ENCODE data around the gene PALD1. TPM values are rescaled to one million over a fixed set of nuclear protein-coding genes. Genes with fewer than 3 reads are reported as not detected.

Gene PALD1
- total and polyA plus RNA-seq, 9 of the 15 experiments (the other 6 are each of a cell fraction or from before 2014, with no cell fraction given), result 0.03 to 0.29 (median 0.09) TPM; not detected in 2

GRCh38 chr10:70477661-70478162 is 855 bp upstream of the PALD1 start (continued):
- peak; percentile 83 for TF ChIP-seq DPF2 (IDR thresholded peaks at IDR 0.05)
- peak; percentile 77; the same call in 1 of the 2 replicates for TF ChIP-seq SMARCE1 (IDR thresholded peaks at IDR 0.05)
- no peak for TF ChIP-seq ATF7 (IDR thresholded peaks at IDR 0.05)
- no peak for TF ChIP-seq ELF4 (CRISPR knock-in tag; IDR thresholded peaks at IDR 0.05)
- TF ChIP-seq, protein P1, sequence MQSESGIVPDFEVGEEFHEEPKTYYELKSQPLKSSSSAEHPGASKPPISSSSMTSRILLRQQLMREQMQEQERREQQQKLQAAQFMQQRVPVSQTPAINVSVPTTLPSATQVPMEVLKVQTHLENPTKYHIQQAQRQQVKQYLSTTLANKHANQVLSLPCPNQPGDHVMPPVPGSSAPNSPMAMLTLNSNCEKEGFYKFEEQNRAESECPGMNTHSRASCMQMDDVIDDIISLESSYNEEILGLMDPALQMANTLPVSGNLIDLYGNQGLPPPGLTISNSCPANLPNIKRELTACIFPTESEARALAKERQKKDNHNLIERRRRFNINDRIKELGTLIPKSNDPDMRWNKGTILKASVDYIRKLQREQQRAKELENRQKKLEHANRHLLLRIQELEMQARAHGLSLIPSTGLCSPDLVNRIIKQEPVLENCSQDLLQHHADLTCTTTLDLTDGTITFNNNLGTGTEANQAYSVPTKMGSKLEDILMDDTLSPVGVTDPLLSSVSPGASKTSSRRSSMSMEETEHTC (IDR thresholded peaks at IDR 0.05), result peak; percentile 64; the same call in 1 of the 2 replicates
- peak; percentile 36; the same call in 1 of the 2 replicates for TF ChIP-seq TCF3 (CRISPR knock-in tag; IDR thresholded peaks at IDR 0.05)
- TF ChIP-seq, protein P2, sequence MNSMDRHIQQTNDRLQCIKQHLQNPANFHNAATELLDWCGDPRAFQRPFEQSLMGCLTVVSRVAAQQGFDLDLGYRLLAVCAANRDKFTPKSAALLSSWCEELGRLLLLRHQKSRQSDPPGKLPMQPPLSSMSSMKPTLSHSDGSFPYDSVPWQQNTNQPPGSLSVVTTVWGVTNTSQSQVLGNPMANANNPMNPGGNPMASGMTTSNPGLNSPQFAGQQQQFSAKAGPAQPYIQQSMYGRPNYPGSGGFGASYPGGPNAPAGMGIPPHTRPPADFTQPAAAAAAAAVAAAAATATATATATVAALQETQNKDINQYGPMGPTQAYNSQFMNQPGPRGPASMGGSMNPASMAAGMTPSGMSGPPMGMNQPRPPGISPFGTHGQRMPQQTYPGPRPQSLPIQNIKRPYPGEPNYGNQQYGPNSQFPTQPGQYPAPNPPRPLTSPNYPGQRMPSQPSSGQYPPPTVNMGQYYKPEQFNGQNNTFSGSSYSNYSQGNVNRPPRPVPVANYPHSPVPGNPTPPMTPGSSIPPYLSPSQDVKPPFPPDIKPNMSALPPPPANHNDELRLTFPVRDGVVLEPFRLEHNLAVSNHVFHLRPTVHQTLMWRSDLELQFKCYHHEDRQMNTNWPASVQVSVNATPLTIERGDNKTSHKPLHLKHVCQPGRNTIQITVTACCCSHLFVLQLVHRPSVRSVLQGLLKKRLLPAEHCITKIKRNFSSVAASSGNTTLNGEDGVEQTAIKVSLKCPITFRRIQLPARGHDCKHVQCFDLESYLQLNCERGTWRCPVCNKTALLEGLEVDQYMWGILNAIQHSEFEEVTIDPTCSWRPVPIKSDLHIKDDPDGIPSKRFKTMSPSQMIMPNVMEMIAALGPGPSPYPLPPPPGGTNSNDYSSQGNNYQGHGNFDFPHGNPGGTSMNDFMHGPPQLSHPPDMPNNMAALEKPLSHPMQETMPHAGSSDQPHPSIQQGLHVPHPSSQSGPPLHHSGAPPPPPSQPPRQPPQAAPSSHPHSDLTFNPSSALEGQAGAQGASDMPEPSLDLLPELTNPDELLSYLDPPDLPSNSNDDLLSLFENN (IDR thresholded peaks at IDR 0.05; ENCODE audit: low read depth in 2 of 2, low read length in 2 of 2), result 0 out of 4 replicates have a peak, but pooled peaks of 1 of the 2 experiments have one; percentile 11
- peak; percentile 55; the same call in 1 of the 2 replicates for TF ChIP-seq CBFB (CRISPR knock-in tag; IDR thresholded peaks at IDR 0.05)
- peak in 1 of 2 experiments; percentile 78; a peak in 1 of 4 replicates for TF ChIP-seq SIN3A (IDR thresholded peaks at IDR 0.05; ENCODE audit: borderline replicate concordance in 2 of 2, control insufficient read depth in 1 of 2, low read depth in 2 of 2, low read length in 2 of 2)
